ENCODE data around the gene APP.
"Not testable (repeated sequence)": the region's sequence is repeated elsewhere in the genome, so short reads cannot be mapped to it uniquely, and the experiment has no call there.

The APP gene

DNA sequence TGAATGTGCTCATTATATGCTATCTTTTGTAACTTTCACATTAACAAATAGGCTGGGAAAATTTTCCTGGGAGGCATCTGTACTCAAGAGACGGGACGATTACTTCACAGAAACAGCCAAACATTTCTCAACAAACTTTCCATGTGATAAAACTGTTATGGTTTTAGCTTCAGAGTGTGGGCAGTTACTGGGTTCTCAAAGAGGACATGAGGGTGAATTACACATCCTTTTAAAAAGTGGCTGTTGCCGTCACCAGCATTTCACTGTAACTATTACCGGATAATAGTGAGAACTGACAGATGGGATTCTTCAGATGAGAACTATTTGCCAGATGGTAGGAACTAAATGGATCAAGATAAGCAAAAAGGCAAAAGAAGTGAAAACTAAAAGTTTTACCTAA is 109.1 kb downstream of the APP start:
- no peak for DNase-seq (ENCODE audit: low read depth)

DNA sequence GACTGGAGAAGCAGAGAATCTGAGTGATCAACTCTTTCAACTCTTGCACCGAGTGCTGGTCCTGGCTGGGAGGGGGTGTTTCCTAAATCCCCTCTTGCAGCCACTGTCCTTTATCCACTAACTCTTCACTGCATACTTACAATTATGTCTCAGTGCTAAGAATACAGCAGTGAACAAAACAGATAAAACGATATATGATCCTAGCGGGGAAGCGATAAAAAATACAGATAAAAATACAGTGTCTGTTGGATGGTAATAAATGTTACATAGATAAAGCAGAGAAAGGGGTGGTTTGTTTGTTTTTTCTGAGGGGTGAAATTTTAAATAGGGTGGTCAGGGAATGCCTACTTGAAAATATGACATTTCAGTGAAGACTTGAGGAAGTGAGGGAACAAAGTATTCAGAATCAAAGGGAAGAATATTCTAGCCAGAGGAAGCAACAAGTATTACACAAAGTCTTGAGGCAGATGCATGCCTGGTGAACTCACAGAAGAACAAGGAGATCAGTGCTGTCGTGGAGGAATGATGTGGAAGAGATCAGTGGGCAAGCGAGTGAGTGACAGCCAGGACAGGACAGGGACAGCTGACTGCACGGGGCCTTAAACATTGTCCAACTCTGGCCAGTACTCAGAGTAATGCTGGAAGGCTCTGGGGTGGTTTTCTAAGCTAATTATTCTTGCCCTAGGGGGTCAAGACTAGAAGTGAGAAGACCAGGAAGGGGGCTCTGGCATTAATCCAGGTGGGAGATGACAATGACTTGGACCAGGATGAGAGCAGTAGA is 110.0 kb downstream of the APP start:
- no peak for DNase-seq (ENCODE audit: low read depth)

DNA sequence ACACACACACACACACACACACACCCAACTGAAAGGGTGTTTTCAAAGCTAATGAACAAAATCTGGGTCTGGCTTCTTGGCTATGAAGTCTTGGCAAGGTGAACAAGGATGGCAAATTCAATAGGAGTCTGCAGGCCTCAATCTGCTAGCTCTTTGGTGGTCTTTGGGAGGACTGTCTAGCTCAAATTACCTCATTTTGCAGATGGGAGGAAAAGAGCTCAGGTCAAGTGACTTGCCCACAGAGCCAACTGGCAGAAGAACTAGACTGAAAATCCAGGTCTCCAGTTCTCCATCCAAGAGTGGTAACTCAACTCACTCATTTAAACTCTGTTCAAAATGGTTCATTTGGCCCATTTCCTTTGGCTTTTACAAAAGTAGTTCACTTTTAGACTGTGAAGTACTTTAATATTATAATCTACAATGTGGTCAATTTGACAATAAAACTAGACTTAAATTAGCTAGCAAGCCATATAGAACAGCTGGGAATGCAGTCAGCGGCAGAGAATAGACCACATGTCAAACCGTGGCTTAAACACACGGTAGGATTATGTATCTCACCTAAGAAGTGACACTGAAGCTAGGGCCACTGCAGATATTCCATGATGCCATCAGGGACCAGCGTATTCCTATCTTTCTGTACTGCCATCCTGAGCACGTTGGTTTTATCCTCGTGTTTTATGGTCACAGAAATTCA is 112.9 kb downstream of the APP start:
- DNase-seq (ENCODE audit: low read depth) = no peak

DNA sequence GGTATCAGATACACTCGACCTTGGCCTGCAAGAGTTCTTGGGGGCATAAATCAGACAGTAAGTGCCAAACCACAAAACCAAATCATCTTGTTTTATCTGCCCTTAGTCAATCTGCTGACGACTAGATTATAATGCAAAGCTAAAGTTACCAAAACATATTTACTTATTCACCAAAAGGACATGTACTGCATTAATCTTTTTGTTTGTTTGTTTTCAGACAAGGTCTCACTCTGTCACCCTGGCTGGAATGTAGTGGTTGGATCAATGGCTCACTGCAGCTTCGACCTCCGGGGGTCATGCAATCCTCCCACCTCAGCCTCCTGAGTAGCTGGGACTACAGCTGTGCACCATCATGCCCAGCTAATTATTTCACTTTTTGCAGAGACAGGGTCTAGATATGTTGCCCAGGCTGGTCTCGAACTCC is 114.7 kb downstream of the APP start:
- no peak for DNase-seq (ENCODE audit: low read depth)

DNA sequence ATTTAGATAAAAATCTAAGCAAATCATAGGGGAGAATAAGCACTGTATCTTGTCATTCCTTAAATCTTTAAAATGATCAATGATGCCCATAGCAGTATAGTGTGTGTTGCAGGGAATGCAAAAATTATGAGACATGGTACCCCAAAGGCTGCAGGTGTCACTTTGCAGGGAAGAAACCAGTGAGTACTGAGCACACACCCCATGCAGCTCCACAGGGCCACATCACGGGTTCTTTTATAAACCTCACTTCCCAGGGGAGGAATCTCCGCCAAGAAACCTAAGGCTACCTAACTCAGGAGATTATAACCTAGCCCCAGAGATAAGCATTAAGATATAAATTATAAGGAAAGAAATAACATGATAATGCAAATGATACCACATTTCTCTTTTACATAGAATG is 115.6 kb downstream of the APP start:
- no peak for DNase-seq (ENCODE audit: low read depth)

DNA sequence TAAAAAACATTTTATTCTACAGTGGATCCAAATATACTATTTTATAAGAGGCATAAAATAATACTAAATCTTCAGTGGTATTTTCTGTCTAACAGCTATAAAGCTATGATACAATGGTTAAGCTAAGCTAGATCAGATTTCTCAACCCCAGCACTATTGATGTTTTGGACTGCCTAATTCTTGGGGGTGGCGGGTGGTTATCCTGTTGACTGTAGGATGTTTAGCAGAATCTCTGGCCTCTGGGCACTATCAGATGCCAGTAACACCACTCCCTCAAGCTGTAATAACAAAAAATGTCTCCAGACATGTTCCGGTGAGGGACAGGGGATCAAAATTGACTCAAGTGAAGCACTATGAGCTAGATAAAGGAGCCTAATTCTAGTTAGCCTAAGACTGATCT is 118.5 kb downstream of the APP start:
- no peak for DNase-seq (ENCODE audit: low read depth)

DNA sequence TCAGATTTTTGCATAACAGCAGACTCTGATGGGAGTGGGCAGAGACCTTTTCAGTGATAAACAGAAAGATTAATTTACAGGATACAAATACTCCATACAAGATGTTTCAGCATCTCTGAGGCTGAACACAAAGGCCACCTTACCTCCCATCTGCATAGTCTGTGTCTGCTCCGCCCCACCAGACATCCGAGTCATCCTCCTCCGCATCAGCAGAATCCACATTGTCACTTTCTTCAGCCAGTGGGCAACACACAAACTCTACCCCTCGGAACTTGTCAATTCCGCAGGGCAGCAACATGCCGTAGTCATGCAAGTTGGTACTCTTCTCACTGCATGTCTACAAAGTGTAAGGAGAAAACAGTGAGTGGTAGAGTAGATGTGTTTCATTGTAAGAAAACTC is 119.7 kb downstream of the APP start:
- no peak for DNase-seq (ENCODE audit: low read depth)

DNA sequence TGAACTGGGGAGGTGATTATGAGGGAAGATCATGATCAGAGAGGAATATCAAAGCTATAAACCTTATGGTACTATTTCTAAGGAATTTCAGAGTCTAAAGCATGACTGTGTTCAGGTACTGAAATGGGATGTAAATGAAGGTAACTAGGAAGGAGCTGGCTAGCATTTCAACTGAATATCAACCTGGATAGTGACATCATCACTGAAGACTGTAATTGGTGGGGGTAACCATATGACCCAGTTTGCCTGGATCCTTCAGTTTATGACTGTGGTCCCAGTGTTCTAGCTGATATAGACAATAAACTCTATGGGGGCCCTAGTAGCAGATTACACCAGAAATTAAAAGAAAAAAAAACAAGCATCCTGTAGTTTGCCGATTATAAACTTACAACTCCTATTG is 120.8 kb downstream of the APP start:
- DNase-seq (ENCODE audit: low read depth) = no peak

DNA sequence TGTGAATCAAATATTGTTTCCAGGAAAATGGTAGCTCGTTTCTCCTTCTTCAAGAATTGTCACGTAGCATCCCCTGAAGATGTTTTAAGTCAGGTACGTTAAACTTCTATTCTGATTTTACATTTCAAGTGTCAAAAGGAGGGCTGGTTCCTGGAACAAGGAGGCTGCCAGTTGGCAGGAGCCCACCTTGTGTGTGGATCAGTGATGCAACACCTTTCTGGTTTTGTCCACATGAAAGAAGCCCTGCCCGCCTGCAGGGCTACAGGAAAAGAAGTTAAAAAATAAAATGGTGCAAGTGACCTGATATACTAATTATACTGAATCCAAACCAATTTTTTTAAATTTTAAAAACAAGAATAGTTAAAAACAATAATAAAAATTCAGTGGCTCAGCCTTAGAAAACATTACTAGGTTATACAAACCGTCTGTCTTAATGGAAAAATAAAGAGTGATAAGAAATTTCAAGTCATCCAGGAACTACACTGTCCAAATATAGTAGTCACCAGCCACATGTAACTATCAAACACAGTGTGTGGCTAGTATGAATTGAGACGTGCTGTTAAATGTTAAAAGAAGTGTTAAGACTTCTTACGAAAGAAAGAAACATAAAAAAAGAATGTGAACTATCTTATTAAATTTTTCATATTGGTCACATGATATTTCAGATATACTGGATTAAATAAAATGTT is 123.1 kb downstream of the APP start:
- DNase-seq (ENCODE audit: low read depth) = no peak

DNA sequence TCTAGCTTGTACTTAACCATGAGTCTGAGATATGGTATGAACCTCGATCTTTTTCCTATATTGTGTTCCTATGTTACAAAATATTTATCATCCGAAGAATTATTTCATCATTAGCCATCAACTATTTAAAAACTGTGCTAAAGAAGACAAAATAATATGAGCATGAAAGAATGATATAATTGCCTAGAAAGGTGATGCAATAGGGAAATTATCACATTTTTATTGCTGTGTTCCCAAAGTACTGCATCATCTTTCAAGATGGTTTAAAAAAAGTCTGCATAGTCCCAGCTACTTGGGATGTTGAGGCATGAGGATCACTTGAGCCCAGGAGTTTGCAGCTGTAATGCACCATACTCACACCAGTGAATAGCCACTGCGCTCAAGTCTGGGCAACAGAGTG is 126.7 kb downstream of the APP start:
- DNase-seq (ENCODE audit: low read depth) = no peak

DNA sequence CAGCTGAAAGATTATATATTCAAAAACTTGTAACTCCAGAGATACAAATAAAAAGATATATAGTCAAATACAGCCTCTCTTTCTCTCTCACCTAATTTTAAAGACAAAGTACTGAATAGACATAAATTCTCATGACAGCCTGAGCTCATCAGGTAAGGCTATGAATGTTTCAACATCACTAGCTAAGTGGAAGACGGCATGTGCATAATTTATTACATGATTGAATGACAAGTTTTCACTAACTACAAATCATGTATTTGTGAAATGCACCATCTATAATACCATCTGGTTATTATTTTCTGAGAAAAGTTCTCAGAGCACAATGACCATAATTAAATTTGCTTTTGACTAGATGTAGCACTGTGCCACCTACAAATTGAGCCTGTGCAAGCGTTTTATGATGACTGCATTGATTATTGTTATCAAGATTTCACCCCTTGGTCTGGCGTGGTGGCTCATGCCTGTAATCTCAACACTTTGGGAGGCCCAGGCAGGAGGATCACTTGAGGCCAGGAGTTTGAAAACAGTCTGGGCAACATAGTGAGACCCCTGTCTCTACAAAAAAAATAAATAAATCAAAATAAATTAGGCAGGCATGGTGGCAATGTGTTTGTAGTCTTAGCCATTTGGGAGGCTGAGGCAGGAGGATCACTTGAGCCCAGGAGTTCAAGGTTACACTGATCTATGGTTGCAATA is 128.2 kb downstream of the APP start:
- no peak for DNase-seq (ENCODE audit: low read depth)

DNA sequence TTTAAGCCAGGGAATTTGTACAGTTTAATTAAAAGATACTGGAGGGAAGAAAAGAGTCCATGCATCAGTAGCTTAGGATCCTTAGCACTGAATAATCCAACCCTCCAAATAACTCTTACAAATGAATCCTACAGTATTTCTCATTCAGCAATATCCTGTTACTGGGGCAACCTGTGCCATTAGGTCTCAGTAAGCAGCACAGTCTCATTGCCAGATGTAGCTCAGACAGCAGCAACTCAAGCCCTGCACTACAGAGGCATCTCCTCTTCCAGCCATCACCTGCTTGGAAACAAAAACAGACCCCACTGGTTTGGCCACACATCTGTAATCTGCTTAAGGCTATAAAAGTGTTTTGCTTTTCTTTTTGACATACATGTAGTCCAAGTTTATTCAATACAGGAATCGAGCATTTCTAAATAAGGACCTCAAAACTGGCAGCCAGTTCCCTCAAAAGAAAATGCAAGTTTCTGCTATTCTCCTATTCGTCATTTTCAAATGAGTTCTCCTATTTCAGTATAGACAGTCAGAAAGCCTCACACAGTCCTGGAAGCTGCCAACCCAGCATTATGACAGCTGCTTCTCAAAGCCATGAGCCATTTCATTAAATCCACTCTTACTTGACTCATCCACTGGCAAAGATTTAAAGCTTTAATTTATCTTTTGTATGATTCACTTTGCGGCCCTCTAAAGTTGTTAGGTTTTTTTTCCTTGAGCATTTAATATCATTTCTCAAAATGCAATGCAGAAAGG is 129.0 kb downstream of the APP start:
- DNase-seq (ENCODE audit: low read depth) = no peak

DNA sequence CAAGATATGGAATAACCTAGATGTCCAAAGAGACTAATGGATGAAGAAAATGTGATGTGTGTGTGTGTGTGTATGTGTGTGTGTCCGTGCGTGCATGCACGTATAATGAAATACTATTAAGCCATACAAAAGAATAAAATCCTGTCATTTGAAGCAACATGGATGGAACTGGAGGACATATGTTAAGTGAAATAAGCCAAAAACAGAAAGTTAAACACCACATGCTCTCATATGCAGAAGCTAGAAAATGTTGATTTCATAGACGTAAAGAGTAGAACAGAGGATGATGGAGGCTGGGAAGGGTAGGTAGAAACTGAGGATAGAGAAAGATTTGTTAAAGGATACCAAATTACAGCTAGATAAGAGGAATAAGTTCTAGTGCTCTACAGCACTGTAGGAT is 133.7 kb downstream of the APP start:
- no peak for DNase-seq (ENCODE audit: low read depth)

DNA sequence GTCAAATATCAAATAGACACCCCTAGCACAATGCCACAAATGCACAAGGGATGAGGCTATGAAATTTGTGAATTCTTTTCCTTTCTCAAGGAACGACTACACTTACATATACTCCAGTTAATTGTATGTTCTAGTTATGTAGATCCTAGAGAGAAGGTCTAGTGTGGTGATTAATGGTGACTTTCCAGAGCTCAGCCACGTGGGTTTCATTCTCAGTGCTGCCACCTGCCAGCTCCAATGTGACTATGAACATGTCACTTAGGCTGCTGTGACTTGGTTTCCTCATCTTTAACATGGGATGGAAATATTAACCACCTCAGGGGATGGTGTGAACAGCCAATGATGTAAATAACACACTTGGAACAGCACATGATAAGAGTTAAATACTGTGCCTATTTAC is 138.3 kb downstream of the APP start:
- no peak for DNase-seq (ENCODE audit: low read depth)

DNA sequence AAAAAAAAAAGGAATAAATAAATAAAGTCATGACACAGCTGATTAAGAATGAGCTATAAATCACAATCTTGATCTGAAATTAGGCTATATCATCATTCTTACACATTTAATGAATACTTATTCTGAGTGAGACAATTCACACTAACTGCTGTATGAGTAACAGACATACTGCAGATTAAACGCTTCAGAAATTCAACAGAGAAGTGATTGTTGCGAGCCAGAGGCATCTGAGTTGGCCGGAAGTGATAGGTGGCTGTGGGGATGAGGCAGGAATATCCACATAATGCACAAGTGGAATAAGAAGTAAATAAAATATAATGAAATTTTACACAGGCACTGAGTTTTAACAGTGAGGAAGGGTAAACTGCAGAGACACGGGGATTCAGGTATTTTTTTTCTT is 142.4 kb downstream of the APP start:
- no peak for DNase-seq (ENCODE audit: low read depth)

DNA sequence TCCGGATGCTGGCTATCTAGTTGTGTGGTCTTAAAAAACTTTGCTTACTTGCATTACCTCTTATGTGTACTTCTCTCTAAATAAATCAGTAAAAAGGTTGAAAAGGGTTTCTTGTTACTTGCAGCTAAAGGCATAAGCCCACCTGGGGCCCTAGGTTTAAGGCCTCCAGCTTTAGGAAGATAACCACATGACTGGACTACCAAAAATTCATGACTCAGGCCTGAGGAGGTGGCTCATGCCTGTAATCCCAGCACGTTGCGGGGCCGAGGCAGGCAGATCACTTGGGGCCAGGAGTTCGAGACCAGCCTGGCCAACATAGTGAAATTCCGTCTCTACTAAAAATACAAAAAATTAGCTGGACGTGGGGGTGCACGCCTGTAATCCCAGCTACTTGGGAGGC is 142.9 kb downstream of the APP start:
- DNase-seq (ENCODE audit: low read depth) = no peak

DNA sequence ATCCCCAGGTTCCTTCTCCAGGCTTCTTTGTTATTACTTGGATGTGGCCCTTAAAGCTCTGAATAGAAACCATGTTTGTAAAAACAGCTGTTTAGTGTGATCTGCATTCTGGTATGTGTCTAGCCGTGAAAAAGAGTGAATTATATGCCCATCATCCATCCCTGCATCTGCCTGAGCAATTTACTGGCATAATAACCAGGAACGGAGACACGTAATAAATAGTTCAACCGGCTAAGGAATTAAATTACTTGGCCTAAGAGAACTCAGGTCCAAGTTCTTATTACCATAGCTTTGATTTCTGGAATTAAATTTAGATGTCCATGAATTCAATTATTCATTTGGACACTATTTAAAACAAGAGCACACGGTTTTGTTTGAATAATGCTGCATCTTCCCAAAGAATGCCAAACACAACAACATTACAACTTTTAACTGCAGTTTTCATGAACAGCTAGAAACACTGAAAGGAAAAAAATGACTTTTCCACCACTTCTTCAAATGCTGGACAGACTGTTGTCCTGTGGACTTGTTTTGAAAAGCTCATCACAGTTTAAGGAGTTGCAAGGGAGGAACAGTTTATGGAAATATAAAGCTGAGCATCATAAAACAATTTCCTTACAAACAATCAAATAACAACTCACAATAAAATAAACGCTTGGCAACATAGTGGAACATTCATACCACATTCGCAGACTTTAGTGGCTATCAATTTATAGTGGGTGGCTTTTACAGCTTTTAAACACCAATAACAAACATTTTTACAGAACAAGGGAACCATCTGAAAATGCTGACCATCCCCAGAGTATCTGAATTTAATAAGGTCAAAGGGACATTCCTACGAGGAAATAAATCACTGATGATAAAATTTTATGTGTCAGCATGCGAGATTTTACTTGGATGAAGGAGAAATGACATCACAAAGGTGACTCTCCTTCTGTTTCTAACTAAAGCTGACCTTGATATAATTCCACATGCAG is 144.7 kb downstream of the APP start:
- DNase-seq (ENCODE audit: low read depth) = no peak

DNA sequence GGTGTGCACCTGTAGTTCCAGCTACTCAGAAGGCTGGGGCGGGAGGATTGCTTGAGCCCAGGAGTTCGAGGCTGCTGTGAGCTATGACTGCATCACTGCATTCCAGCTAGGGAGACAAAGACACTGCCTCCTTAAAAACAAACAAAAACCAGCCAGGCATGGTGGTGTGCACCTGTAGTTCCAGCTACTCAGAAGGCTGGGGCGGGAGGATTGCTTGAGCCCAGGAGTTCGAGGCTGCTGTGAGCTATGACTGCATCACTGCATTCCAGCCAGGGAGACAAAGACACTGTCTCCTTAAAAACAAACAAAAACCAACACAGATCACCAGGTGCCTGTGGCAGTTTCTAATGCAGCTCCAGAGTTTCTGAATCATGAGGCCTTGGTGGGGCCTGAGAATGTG is 147.2 kb downstream of the APP start:
- DNase-seq (ENCODE audit: low read depth) = not testable (repeated sequence)

DNA sequence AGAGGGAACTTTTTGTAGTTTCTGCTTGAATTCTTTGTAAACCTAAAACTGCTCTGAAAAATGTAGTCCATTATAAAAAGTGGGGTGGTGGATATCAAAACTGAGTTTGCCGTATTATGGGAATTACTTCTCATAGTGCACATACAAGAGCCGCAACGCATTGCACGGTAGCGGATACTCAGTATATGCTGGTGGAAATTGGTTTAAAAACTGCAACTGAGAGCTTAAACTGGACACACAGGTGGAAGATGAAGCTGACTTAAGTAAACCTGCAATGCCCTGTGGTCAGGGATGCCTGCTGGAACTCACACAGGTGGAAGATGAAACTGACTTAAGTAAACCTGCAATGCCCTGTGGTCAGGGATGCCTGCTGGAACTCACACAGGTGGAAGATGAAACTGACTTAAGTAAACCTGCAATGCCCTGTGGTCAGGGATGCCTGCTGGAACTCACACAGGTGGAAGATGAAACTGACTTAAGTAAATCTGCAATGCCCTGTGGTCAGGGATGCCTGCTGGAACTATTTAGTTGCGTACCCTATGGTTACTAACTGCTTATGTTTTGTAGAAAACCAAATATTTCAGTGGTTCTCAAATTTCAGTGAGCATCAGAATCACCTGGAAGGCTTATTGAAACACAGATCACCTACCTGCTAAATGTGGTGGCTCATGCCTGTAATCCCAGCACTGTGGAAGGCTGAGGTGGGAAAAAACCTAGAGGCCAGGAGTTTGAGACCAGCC is 147.8 kb downstream of the APP start:
- not testable (repeated sequence) for DNase-seq (ENCODE audit: low read depth)

DNA sequence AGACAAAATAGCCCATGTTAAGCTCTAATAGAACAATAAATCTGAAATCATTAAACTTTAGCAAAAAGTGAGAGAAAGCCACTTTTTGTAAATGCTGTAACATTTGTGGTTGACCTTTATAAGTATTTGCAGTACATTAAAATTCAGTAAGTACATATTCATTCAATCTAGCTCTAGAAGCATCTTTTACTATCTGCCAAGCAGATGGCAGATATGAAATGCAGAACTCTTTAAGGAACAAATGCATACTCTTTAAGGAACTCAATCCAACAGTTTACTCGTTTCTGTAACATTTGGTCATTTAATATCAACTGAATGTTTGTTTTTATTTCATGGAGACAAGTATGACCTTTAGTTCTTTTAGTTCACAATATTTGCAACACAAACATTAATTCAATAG is 150.1 kb downstream of the APP start:
- DNase-seq (ENCODE audit: low read depth) = no peak

Data from HS-5 (cell line).